Skeletal muscle satellite cell (primary cell): Measurements from ENCODE around the gene TRPC4.

ENCODE experiments used
- H3K27me3 ChIP-seq: 2 replicates; pipeline ENCODE4 v1.7.0; 2013; ENCODE audit warnings: low read length; ENCODE audit not compliant: control insufficient read depth, insufficient read depth
- H3K36me3 ChIP-seq: 2 replicates; pipeline ENCODE4 v1.7.0; 2013; ENCODE audit warnings: mild to moderate bottlenecking, control low read depth, low read length; ENCODE audit not compliant: insufficient read depth
- H3K4me1 ChIP-seq: 2 replicates; pipeline ENCODE4 v1.7.0; 2013; ENCODE audit warnings: low read length; ENCODE audit not compliant: control insufficient read depth, insufficient read depth
- H3K4me2 ChIP-seq: 2 replicates; pipeline ENCODE4 v1.7.0; 2013; ENCODE audit warnings: mild to moderate bottlenecking, low read length
- H3K4me3 ChIP-seq: 2 replicates; pipeline ENCODE4 v1.7.0; 2013; ENCODE audit warnings: low read length
- H3K9ac ChIP-seq: 2 replicates; pipeline ENCODE4 v1.7.0; 2013; ENCODE audit warnings: mild to moderate bottlenecking, low read depth, low read length, moderate library complexity
- H3K9me3 ChIP-seq: replicated peaks from 2 replicates; pipeline ENCODE4 v1.7.0; 2013; ENCODE audit warnings: mild to moderate bottlenecking, control low read depth, low read length

Gene TRPC4

GRCh38 chr13:37657134-37657533, 212.4 kb downstream of the TRPC4 start:
- Histone ChIP-seq H3K36me3 (no peaks in the 10 kb centered on the region), H3K4me1 (peaks cover 37% of the 10 kb centered on the region), H3K9me3 (no peaks in the 10 kb centered on the region), H3K27me3 (no peaks in the 10 kb centered on the region), H3K4me3 (no peak overlapping the region), H3K4me2 (peak overlapping the region; percentile 34), H3K9ac (peak overlapping the region; percentile 77)

DNA sequence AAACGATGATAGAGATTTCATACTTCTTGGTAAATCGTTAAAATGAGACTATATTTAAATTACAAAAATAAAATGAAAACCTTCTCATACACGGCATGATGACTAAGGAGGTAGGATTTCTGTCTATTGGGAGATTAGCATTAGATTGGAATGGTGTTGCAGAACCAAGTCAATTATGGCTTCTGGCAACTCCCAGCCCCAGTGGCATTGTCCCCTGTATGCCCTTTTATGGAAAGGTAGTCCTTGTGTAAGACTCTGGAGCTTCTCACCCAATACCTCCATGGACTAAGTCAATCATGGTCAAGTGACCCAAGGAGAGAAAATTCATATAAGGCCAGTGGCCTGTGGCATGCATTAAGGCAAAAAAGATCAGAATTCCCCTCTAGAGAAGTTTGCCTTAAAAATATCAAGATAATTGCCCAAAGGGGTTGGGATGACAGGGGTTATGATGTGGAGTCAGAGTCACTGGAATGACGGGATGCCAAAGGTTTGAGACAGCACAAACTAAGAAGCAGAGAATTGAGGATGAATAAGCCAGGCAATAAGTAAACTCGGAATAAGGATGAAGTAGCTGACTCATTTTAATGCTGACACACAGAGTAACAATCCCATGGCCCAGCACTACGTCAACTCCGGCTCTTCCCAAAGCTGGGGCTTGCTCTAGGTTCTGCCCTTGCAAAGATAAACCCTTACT, 213.2 kb downstream of the TRPC4 start:
- Histone ChIP-seq H3K9ac (peak overlapping the region; percentile 77), H3K4me2 (peak overlapping the region; percentile 58), H3K27me3 (no peaks in the 10 kb centered on the region), H3K9me3 (no peaks in the 10 kb centered on the region), H3K36me3 (no peaks in the 10 kb centered on the region), H3K4me1 (peaks cover 45% of the 10 kb centered on the region), H3K4me3 (peak overlapping the region; percentile 44)

GRCh38 chr13:37652596-37652995, 217.0 kb downstream of the TRPC4 start:
- Histone ChIP-seq H3K9me3 (no peaks in the 10 kb centered on the region), H3K4me2 (no peak overlapping the region), H3K27me3 (no peaks in the 10 kb centered on the region), H3K4me1 (peaks cover 49% of the 10 kb centered on the region), H3K9ac (no peak overlapping the region), H3K36me3 (no peaks in the 10 kb centered on the region), H3K4me3 (no peak overlapping the region)

DNA sequence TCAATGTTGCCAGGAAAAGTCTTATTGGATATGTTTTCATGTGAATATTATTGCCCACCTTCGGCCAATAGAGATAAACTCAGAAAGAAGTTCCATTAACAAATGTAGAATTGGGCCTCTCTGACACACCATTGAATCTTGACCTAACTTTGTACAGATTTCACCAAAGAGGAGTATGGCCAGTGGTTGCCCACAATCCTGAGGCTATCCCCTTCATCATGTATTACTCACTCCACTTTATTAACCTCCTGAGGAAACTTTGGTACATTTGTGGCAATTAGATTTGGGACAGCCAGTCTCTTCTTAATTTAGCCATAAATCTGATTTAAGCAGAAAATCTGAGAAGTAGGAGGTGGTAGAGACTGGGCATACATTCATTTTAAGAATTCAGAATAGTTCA, 217.7 kb downstream of the TRPC4 start:
- H3K4me1 ChIP-seq: peaks cover 48% of the 10 kb centered on the region
- no peaks in the 10 kb centered on the region for H3K27me3 ChIP-seq
- H3K4me3 ChIP-seq: no peak overlapping the region
- H3K9me3 ChIP-seq: no peaks in the 10 kb centered on the region
- no peaks in the 10 kb centered on the region for H3K36me3 ChIP-seq
- no peak overlapping the region for H3K9ac ChIP-seq
- H3K4me2 ChIP-seq: no peak overlapping the region

- Histone ChIP-seq H3K9me3 (no peaks in the 10 kb centered on the region), H3K9ac (peak overlapping the region; percentile 42), H3K4me1 (peaks cover 42% of the 10 kb centered on the region), H3K36me3 (no peaks in the 10 kb centered on the region), H3K4me3 (no peak overlapping the region), H3K27me3 (no peaks in the 10 kb centered on the region), H3K4me2 (peak overlapping the region; percentile 18)
These were observed 221.0 kb downstream of the TRPC4 start for GRCh38 chr13:37648609-37649008.

DNA sequence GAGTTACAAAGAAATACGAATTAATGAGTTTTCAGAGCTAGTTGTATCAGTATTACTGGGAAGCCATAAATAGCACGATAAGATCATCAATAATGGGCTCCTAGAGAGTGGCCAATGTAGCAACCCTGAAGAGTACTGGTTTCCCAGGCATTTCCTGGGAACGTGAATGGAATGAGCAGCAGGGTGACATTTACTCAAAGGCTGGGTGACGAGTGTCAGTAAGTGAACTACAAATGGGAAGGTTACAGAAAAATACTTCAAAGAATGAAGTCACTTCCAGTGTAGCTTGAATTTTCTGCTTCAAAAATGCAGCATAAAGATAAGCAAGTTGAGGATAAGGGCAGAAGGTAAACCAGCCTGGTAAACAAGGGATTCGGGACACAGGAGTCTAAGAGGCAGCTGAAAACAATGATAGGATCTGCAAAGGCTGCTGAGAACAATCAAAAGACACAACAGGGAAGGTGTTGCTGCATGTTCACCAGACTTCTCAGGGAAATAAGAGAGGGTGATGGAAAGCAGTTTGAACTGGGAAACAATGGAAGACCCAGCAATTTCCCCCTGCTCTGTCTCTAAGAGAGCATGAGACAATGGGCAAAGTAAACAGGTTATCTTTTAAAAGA, 222.4 kb downstream of the TRPC4 start:
- Histone ChIP-seq H3K36me3 (no peaks in the 10 kb centered on the region), H3K4me3 (no peak overlapping the region), H3K27me3 (no peaks in the 10 kb centered on the region), H3K9me3 (no peaks in the 10 kb centered on the region), H3K4me2 (no peak overlapping the region), H3K9ac (no peak overlapping the region), H3K4me1 (peaks cover 33% of the 10 kb centered on the region)

GRCh38 chr13:37646531-37646930, 223.0 kb downstream of the TRPC4 start:
- H3K4me3 ChIP-seq: no peak overlapping the region

GRCh38 chr13:37645181-37645740, 224.3 kb downstream of the TRPC4 start:
- H3K36me3 ChIP-seq: no peaks in the 10 kb centered on the region
- H3K9ac ChIP-seq: no peak overlapping the region
- peak overlapping the region; percentile 15 for H3K4me2 ChIP-seq
- H3K4me3 ChIP-seq: no peak overlapping the region
- peaks cover 34% of the 10 kb centered on the region for H3K4me1 ChIP-seq
- no peaks in the 10 kb centered on the region for H3K9me3 ChIP-seq
- H3K27me3 ChIP-seq: no peaks in the 10 kb centered on the region

More at GRCh38 chr13:37646531-37646930, 223.0 kb downstream of the TRPC4 start:
- H3K4me2 ChIP-seq: no peak overlapping the region
- H3K4me1 ChIP-seq: peaks cover 27% of the 10 kb centered on the region
- H3K36me3 ChIP-seq: no peaks in the 10 kb centered on the region
- no peaks in the 10 kb centered on the region for H3K27me3 ChIP-seq
- H3K9me3 ChIP-seq: no peaks in the 10 kb centered on the region
- no peak overlapping the region for H3K9ac ChIP-seq

DNA sequence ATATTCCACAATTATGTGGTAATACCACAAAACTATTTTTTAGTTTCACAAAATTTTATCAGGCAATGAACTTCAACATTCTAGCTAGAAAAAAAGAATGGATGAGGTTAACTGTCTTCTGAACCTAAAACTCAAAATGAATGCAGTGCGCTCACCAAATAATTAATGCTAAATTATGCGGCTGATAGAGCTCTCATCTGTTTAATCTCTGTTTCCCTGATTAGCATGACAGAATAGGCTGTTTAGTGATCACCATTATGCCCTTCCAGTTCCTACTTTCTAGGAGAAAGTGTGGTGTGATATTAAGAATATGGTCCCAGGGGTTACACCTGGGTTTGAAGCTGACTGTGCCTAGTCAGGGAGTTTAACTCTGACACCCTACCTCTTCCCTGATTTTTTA, 228.2 kb downstream of the TRPC4 start:
- Histone ChIP-seq H3K36me3 (no peaks in the 10 kb centered on the region), H3K9me3 (no peaks in the 10 kb centered on the region), H3K9ac (no peak overlapping the region), H3K4me1 (peaks cover 19% of the 10 kb centered on the region), H3K4me3 (no peak overlapping the region), H3K4me2 (no peak overlapping the region), H3K27me3 (no peaks in the 10 kb centered on the region)

GRCh38 chr13:37640499-37640898, 229.1 kb downstream of the TRPC4 start:
- no peaks in the 10 kb centered on the region for H3K9me3 ChIP-seq
- no peak overlapping the region for H3K4me2 ChIP-seq
- no peaks in the 10 kb centered on the region for H3K36me3 ChIP-seq
- no peak overlapping the region for H3K4me3 ChIP-seq
- peak overlapping the region; percentile 61 for H3K9ac ChIP-seq
- H3K27me3 ChIP-seq: no peaks in the 10 kb centered on the region
- peaks cover 19% of the 10 kb centered on the region for H3K4me1 ChIP-seq

DNA sequence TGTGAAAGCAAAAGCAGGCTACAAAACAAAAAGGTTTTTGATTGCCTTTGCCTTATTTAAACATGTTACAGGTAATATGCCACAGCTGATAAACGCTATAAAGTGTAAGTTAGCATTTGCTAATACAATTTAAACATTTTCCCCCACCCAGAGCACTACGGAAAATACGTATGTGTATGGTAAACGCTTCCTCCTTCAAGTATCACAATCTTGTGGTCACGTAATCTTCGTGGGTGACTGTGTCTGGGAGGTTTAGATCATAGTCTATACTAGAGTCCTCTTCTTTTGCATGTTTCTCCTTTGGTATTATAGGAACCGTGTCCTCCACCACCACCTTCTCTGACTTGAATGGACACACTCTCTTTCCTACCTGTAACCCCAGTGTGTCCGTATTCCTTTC, 232.9 kb downstream of the TRPC4 start:
- Histone ChIP-seq H3K9me3 (no peaks in the 10 kb centered on the region), H3K9ac (no peak overlapping the region)

DNA sequence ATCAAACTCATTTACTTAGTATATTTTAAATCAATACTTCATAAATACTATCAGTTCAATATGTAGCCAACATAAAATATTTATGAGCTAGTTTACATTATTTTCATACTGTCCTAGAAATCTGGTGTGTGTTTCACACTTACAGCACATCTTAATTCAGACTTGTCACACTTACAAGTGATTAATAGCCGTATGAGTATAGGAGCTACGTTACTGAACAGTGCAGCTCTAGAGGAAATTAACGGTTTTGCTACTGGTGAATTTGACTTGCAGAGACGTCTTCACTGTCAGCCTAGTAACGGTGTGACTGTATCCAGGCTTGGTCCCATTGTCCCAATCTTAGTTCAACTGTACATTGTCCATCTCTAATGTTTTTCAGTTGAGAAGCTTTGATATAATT, 237.3 kb downstream of the TRPC4 start:
- Histone ChIP-seq H3K4me3 (no peak overlapping the region), H3K4me2 (no peak overlapping the region), H3K9ac (no peak overlapping the region), H3K9me3 (no peaks in the 10 kb centered on the region), H3K4me1 (peaks cover 4% of the 10 kb centered on the region), H3K27me3 (no peaks in the 10 kb centered on the region), H3K36me3 (no peaks in the 10 kb centered on the region)

More for the DNA sequence above, 232.9 kb downstream of the TRPC4 start:
- Histone ChIP-seq H3K27me3 (no peaks in the 10 kb centered on the region), H3K4me1 (peaks cover 17% of the 10 kb centered on the region), H3K36me3 (no peaks in the 10 kb centered on the region), H3K4me2 (no peak overlapping the region), H3K4me3 (no peak overlapping the region)
